ENCODE results near the gene ABR.
"Not testable (repeated sequence)": the region's sequence is repeated elsewhere in the genome, so short reads cannot be mapped to it uniquely, and the experiment has no call there.

ABR gene

GRCh38 chr17:1003972-1004768 is 175.6 kb downstream of the ABR start:
- no peak for DNase-seq

DNA sequence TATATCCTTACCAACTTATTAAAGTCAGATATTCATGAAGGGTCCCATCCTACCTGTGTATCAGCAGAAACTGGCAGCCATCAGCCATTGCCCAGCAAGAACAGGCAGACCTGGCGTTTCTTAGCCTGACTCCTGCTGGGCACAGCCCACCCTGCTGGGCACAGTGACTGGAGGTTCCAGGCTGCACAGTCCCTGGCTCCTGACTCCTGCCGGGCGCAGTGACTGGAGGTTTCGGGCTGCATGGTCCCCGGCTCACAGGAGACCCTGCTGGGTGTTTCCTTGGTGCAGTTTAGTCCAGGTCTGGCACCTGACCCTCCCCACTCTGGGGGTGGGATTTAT is 176.2 kb downstream of the ABR start:
- DNase-seq, result no peak

DNA sequence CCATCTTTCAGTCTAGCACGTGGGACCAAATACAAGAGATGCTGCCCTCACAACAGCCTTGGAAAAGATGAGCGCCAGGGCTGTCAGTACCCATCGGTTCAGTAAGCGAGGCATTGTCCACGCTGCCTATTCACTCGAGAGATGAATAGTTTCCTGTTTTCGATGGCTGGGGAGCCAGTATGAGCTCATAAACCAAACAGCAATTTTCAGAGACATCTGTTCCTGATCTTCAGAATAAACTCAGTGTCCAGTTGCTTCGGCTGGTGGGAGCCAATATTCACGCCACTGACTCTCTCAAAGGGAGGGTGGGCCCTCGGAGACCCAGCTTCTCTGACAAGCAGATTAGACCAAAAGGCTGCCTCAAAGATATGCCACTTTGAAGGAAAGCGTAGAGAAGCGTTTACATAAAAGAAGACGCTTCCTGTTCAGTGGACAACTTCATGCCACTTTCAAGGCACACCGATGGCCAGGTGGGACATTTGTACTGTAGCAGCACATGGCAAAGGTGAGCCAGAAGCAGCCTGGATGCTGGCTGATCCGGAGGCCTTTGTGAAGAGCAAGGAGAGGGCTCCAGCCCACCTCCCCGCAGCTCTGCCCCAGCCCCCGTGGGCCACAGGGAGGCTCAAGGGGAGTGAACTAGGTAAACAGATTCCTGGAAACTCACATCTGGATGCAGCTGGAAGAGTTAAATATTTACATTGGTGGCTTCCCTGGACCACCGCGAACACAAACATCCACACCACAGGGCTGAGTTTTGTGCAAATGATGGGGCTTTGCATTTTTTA is 176.8 kb downstream of the ABR start:
- no peak for DNase-seq

DNA sequence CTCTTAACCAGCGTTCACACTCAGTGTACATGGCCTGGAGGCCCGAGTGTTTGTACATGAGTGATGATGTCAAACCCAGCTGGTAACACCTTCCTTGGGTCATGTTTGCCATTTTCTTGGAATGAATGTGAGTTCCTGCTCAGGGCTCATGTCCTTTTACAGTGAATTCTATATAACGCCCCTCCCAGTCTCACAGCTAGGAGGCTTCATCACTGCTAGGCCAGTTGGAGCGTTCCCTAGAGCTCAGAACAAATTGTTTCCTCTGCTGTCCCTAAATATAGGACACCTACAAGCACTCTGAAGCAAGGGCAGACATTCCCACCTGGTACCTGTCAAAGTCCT is 177.4 kb downstream of the ABR start:
- no peak for DNase-seq

GRCh38 chr17:1001640-1002411 is 178.0 kb downstream of the ABR start:
- DNase-seq, result no peak

DNA sequence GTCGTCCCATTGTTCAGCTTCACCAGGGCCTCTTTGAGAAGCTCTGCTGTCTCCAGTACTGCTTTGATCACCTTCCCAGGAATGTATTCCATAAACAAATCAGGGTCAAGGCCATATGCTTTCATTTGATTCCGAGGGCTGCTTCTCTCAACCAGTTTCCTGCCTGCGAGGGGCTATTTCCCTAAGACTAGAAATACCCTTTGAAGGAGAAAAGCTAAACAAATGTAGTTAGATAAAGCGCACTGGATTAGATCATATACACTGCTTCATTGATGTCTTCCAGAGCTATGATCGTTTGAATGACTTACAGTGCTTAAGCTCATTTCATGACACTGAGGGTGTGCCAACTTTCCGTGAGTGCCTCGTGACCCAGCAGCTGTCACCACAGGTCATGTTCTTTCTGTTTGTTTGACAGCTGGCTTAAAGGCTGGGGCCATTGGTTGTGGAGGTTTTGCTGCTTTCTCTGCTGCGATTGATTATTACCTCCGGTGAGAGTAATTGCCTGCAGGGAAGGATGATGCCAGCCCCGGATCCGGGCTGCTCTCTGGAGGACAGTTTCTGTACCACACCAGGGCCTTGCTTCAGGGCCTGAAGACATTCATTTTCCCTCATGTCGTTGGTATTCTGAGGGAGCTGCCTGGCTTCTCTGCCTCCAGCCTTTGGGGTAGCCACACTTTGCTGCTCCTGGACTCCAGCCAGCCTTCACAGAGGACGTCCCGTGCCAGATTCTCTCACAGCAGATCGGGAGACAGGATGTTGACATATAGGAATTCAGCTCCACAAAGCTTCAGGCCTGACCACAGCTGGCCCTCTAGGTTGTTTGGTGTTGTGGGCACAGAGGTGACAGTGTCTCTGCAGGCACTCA is 179.0 kb downstream of the ABR start:
- DNase-seq, result no peak

DNA sequence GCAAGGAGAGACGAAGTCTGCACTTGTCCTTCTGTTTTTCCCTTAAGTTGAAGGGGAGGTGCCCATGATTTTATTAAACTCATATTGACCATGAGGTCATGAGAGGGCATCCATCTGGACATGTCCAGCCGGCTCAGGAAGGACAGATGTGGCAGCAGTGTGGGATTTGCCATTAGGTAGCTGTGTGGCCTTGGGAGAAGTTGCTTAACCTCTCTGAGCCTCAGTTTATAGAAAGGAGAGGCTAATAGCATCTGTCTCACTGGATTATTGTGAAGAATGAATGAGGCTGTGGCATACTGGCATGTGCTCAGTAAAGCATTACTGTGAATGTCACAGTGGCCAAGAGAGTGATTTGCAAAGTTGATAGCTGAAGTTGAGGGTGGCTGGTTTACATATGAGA is 181.7 kb downstream of the ABR start:
- no peak for DNase-seq

GRCh38 chr17:996554-997344 is 183.0 kb downstream of the ABR start, which contains the start of gene TIMM22:
TSS of gene TIMM22 (plus strand) at chr17:997129. CDS start at chr17:997143, 14 bp downstream.
- peak; percentile 81 to 92 (median 86) for DNase-seq

GRCh38 chr17:995324-995723 is 184.5 kb downstream of the ABR start:
- not testable (repeated sequence) for DNase-seq

GRCh38 chr17:992933-993332 is 186.8 kb downstream of the ABR start:
- no peak for DNase-seq

DNA sequence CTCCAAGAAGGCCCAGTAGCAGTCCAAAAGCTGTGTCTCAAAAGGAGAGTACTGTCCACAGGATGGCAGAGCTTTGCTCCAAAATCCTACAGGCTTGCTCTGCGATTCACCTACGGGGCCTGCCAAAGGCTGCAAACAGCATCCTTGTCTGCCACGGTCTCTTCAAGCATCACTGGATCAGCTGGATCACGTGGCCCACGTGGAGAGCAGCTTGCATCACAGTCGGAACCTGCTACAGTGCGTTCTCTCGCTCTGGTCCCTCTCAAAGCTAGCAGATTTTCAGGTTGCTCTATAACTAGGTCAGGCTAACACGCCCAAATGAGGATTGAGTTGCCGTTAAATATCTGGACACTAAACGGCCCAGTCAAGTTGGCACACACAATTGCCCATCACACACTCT is 191.2 kb downstream of the ABR start:
- DNase-seq, result no peak

DNA sequence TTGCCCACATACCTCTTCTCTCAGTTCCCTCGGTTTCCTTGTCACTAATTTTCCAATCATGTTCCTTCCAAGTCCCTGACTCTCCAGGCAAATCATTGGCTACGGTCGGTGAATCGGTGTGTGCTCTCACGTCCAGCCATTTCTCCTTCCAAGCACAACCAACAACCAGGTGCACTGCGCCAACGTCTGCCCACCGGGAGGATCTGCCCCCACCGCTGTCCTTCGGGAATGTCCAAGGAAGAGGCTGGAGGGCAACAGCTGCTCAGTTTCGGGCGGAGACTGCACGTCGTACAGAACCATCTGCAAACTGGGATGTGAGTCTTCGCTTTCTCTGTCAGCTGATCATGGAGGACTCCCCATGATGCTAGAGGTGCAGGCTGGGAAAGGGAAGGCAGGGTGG is 191.8 kb downstream of the ABR start:
- no peak for DNase-seq

GRCh38 chr17:986322-986929 is 193.4 kb downstream of the ABR start:
- no peak for DNase-seq

DNA sequence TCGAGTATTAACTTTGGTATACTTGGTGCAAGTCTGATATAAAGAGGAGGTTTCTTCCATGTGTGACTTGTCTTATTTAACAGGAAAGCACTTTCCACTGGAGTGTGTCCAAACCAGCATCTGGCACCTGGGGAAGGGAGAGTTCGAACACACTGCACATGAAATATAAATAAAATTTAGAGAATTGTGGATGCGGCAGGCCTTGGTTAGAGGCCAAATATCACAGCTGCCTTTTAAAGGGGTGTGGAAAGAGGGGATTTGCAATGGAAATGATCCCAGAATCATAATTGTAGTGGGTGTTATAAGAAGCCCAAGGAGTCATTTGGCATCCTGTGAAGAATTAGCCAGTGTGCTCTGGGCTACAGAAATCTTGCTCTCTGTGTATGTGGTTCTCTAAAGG is 195.9 kb downstream of the ABR start:
- DNase-seq, result no peak

- DNase-seq, result no peak
Observed at GRCh38 chr17:981292-981658, 198.5 kb downstream of the ABR start.

- DNase-seq, result peak; percentile 43 to 66 (median 55)
Observed at GRCh38 chr17:980406-981291, 199.1 kb downstream of the ABR start.

DNA sequence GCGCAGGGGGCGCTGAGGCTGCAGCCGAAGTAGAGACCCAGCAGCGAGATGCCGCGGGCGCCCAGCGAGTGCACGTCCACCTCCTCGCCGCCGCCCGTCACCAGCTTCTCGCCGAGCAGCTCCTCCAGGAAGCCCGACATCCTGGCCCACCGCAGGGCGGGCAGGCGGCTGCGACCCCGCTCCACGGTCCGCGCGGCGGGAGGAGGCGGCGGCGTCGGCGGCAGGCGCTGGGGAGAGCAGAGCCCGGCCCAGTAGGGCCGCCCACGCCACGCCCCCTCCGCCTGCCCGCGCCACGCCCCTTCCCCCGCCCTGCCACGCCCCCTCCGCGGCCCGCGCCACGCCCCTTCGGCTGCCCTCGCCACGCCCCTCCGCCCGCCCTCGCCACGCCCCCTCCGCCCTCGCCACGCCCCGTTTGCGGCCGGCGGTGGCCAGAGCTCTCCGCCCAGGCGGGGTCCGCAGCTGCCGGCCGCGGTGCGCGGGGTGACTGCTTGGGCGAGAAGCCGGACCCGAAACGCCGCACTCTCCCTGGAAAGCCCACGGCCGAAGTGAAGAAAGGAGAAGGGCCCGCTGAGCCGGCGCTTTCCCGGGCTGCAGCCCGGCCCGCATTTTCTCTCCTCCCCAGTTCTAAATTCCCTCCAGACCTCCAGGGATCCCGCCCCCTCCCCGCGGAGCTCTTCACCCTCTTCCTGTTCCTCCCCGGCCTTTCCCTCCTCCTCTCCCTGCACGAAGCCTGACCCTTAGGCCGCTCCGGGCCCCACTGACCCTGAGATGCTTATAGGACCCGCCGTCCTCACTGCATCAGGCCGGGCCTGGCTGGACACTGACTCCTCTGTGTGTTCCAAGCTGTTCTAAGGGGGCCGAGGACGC is 200.0 kb downstream of the ABR start, which contains the start of gene NXN:
TSS of gene NXN (minus strand) at position 238 of the 867 bp plus-strand sequence.
- peak; percentile 88 to 95 (median 94) for DNase-seq

DNA sequence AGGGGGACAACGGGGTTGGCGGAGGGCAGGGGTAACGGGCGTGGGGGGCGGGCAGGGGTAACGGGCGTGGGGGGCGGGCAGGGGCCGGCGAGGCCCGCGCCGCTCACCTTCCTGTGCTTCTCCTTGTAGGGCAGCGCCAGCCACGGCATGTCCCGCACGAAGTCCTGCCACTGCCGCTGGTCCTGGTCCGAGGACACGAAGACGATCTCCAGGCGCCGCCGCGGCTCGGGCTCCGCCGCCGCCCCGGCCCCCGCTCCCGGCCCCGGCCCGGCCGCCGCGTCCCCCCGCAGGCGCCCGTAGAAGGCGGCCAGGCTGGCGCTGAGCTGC is 200.6 kb downstream of the ABR start:
- DNase-seq, result no peak

Measured in activated naive CD4-positive, alpha-beta T cell (primary cell).